Stimulated activated CD8-positive, alpha-beta memory T cell treated with anti-CD3 and anti-CD28 coated beads, Interleukin-4, amount 100 ng/mL, for 48 hours (primary cell): ENCODE measurements around the gene RCHY1.
"Not testable (repeated sequence)": the region's sequence is repeated elsewhere in the genome, so short reads cannot be mapped to it uniquely, and the experiment has no call there.

Experiments used
- DNase-seq: peaks from one replicate; pipeline ENCODE4 v3.0.0-alpha.2; 2020

Gene RCHY1

GRCh38 chr4:75514131-75514948 is at the start of gene RCHY1, which contains the start of gene THAP6:
Gene RCHY1, minus strand, starts transcription at chr4:75514403. Its CDS starts 117 bp downstream, at chr4:75514286.
Gene THAP6, plus strand, starts transcription at chr4:75514473. Its CDS starts 980 bp downstream, at chr4:75515453.
- DNase-seq, result peak; percentile 95

- DNase-seq, result no peak
These were observed 47.6 kb upstream of the RCHY1 start for GRCh38 chr4:75561789-75562188.

- no peak for DNase-seq
These were observed 43.5 kb upstream of the RCHY1 start for GRCh38 chr4:75557696-75558095.

GRCh38 chr4:75555294-75556164 is 41.3 kb upstream of the RCHY1 start, which contains the start of gene ODAPH:
Gene ODAPH, plus strand, starts transcription at chr4:75556066. Its CDS starts 17 bp downstream, at chr4:75556083.
- DNase-seq, result peak; percentile 40

GRCh38 chr4:75552452-75552851 is 38.2 kb upstream of the RCHY1 start:
- no peak for DNase-seq

- DNase-seq, result no peak
These were observed 34.8 kb upstream of the RCHY1 start for GRCh38 chr4:75549019-75549418.

- no peak for DNase-seq
These were observed 33.6 kb upstream of the RCHY1 start for GRCh38 chr4:75547647-75548387.

GRCh38 chr4:75545526-75545925 is 31.3 kb upstream of the RCHY1 start:
- no peak for DNase-seq

- DNase-seq, result no peak
These were observed 30.7 kb upstream of the RCHY1 start for GRCh38 chr4:75544870-75545269.

- not testable (repeated sequence) for DNase-seq
These were observed 30.0 kb upstream of the RCHY1 start for GRCh38 chr4:75544220-75544619.

GRCh38 chr4:75542824-75543223 is 28.6 kb upstream of the RCHY1 start:
- DNase-seq, result no peak

- not testable (repeated sequence) for DNase-seq
These were observed 23.1 kb upstream of the RCHY1 start for GRCh38 chr4:75537308-75537707.

GRCh38 chr4:75533926-75534325 is 19.7 kb upstream of the RCHY1 start:
- not testable (repeated sequence) for DNase-seq

GRCh38 chr4:75533339-75533887 is 19.2 kb upstream of the RCHY1 start:
- not testable (repeated sequence) for DNase-seq

GRCh38 chr4:75531536-75532143 is 17.4 kb upstream of the RCHY1 start:
- DNase-seq, result not testable (repeated sequence)

GRCh38 chr4:75530556-75531322 is 16.5 kb upstream of the RCHY1 start:
- DNase-seq, result no peak

- DNase-seq, result no peak
These were observed 13.3 kb upstream of the RCHY1 start for GRCh38 chr4:75527482-75527881.

GRCh38 chr4:75525910-75526309 is 11.7 kb upstream of the RCHY1 start:
- no peak for DNase-seq

- DNase-seq, result no peak
These were observed 10.9 kb upstream of the RCHY1 start for GRCh38 chr4:75525086-75525485.

GRCh38 chr4:75519452-75519851 is 5.2 kb upstream of the RCHY1 start:
- DNase-seq, result not testable (repeated sequence)

- DNase-seq, result no peak
These were observed 1.9 kb upstream of the RCHY1 start for GRCh38 chr4:75516144-75516543.
